ENCODE measurements around the gene TGM2. TPM values are rescaled to one million over a fixed set of nuclear protein-coding genes. Genes with fewer than 3 reads are reported as not detected.

The TGM2 gene
- total RNA-seq, 3 donors from 2014 or later: 14.9 to 62.2 (median 33.3) TPM

DNA sequence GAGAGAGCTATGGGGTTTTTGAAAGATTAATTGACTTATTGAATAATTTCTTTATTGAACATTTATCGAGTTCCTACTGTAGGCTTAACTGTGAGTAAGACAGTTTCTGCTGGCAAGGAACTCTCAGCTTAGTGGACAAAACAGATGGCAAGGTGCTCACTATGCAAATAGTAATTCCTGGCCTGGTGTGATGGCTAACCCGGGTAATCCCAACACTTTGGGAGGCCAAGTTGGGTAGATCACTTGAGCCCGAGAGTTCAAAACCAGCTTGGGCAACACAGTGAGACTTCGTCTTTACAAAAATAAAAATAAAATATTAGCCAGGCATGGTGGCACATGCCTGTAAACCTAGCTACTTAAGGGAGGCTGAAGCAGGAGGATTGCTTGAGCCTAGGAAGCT lies 13.5 kb upstream of the TGM2 start:
- TF ChIP-seq, protein P1, sequence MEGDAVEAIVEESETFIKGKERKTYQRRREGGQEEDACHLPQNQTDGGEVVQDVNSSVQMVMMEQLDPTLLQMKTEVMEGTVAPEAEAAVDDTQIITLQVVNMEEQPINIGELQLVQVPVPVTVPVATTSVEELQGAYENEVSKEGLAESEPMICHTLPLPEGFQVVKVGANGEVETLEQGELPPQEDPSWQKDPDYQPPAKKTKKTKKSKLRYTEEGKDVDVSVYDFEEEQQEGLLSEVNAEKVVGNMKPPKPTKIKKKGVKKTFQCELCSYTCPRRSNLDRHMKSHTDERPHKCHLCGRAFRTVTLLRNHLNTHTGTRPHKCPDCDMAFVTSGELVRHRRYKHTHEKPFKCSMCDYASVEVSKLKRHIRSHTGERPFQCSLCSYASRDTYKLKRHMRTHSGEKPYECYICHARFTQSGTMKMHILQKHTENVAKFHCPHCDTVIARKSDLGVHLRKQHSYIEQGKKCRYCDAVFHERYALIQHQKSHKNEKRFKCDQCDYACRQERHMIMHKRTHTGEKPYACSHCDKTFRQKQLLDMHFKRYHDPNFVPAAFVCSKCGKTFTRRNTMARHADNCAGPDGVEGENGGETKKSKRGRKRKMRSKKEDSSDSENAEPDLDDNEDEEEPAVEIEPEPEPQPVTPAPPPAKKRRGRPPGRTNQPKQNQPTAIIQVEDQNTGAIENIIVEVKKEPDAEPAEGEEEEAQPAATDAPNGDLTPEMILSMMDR (IDR thresholded peaks at IDR 0.05): no peak
- H3K36me3 ChIP-seq (ENCODE audit: low read depth): no peaks in the 10 kb centered on the region

GRCh38 chr20:38178065-38178491 lies 13.0 kb upstream of the TGM2 start:
- TF ChIP-seq, protein P1 (IDR thresholded peaks at IDR 0.05): no peak
- Histone ChIP-seq H3K36me3 (ENCODE audit: low read depth) (no peaks in the 10 kb centered on the region), H3K4me1 (ENCODE audit: low read depth) (no peaks in the 10 kb centered on the region), H3K9me3 (no peaks in the 10 kb centered on the region), H3K4me3 (no peak overlapping the region)
- ATAC-seq: no peak
- intact Hi-C loops (cut with DNase I, micrococcal nuclease): no loop called here
- no peak for DNase-seq

More for the DNA sequence above, 13.5 kb upstream of the TGM2 start:
- intact Hi-C loops (cut with DNase I, micrococcal nuclease): no loop called here
- Histone ChIP-seq H3K4me1 (ENCODE audit: low read depth) (no peaks in the 10 kb centered on the region), H3K4me3 (no peak overlapping the region), H3K9me3 (no peaks in the 10 kb centered on the region)
- ATAC-seq (no peak), DNase-seq (no peak)

DNA sequence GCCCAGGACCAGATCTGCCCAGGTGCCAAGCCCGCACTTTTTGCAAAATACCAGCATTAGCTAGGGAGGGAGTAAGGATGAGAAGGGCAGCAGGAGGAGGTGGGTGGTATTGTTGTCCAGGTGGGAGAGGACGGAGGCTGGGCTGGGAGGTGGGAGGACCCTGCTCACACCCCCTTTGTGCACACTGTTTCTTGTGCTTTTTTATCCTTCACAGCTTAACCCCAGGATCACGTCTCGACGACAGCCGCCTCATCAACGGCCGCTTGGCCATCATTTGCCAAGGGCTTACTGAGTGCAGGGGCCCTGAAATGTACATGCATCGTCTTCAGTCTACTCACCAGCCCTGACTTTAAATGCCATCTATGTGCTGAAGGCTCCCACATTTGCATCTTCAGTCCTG lies 12.1 kb upstream of the TGM2 start:
- intact Hi-C loops (cut with DNase I, micrococcal nuclease): no loop called here
- H3K36me3 ChIP-seq (ENCODE audit: low read depth): no peaks in the 10 kb centered on the region

GRCh38 chr20:38175304-38176180 lies 10.5 kb upstream of the TGM2 start:
- Histone ChIP-seq H3K4me3 (no peak overlapping the region), H3K9me3 (no peaks in the 10 kb centered on the region), H3K36me3 (ENCODE audit: low read depth) (no peaks in the 10 kb centered on the region), H3K4me1 (ENCODE audit: low read depth) (no peaks in the 10 kb centered on the region)
- intact Hi-C loops (cut with DNase I, micrococcal nuclease): no loop called here
- no peak for DNase-seq
- TF ChIP-seq, protein P1 (IDR thresholded peaks at IDR 0.05): no peak
- no peak for ATAC-seq

More for the DNA sequence above, 12.1 kb upstream of the TGM2 start:
- TF ChIP-seq, protein P1 (IDR thresholded peaks at IDR 0.05): no peak
- ATAC-seq (no peak), DNase-seq (no peak)
- Histone ChIP-seq H3K9me3 (no peaks in the 10 kb centered on the region), H3K4me1 (ENCODE audit: low read depth) (no peaks in the 10 kb centered on the region), H3K4me3 (no peak overlapping the region)

GRCh38 chr20:38173237-38174156 lies 8.4 kb upstream of the TGM2 start:
- DNase-seq (peak in 1 of 3 donors; percentile 58), ATAC-seq (peak; percentile 74)
- Histone ChIP-seq H3K9me3 (no peaks in the 10 kb centered on the region), H3K4me3 (no peak overlapping the region), H3K36me3 (ENCODE audit: low read depth) (no peaks in the 10 kb centered on the region), H3K4me1 (ENCODE audit: low read depth) (peaks cover 3% of the 10 kb centered on the region)
- intact Hi-C loops (cut with DNase I, micrococcal nuclease): no loop called here
- TF ChIP-seq, protein P1 (IDR thresholded peaks at IDR 0.05): no peak
